DLD1 (cell line): ENCODE data around the gene PSMA5.
"Not testable (repeated sequence)": the region's sequence is repeated elsewhere in the genome, so short reads cannot be mapped to it uniquely, and the experiment has no call there.

Experiments used
- in situ Hi-C: cut with HindIII; loops from 2 replicates; pipeline ENCODE4 v1.10.0; 2017; ENCODE audit warnings: low sequenced_read_pairs

PSMA5 gene

GRCh38 chr1:109426281-109427170, at the start of gene PSMA5:
PSMA5 (minus strand) TSS chr1:109426448; CDS start chr1:109426330, 118 bp downstream.
- in situ Hi-C loops, result no loop called here

GRCh38 chr1:109475261-109475660, 49.0 kb upstream of the PSMA5 start:
- in situ Hi-C loops, result no loop called here

- in situ Hi-C loops, result no loop called here
Observed at GRCh38 chr1:109474697-109475096, 48.4 kb upstream of the PSMA5 start.

GRCh38 chr1:109473284-109474057, 47.2 kb upstream of the PSMA5 start:
- in situ Hi-C loops, result not testable (repeated sequence)

- in situ Hi-C loops, result no loop called here
Observed at GRCh38 chr1:109472779-109473178, 46.5 kb upstream of the PSMA5 start.

- in situ Hi-C loops, result no loop called here
Observed at GRCh38 chr1:109470245-109470644, 44.0 kb upstream of the PSMA5 start.

- in situ Hi-C loops, result no loop called here
Observed at GRCh38 chr1:109468903-109469302, 42.7 kb upstream of the PSMA5 start.

- in situ Hi-C loops, result no loop called here
Observed at GRCh38 chr1:109468061-109468460, 41.8 kb upstream of the PSMA5 start.

GRCh38 chr1:109467301-109467777, 41.1 kb upstream of the PSMA5 start:
- in situ Hi-C loops, result no loop called here

GRCh38 chr1:109466452-109467300, 40.4 kb upstream of the PSMA5 start, which contains the start of gene SYPL2:
SYPL2 (plus strand) TSS chr1:109466546; CDS start chr1:109466844, 298 bp downstream.
- in situ Hi-C loops, result no loop called here

GRCh38 chr1:109466125-109466451, 39.8 kb upstream of the PSMA5 start:
- in situ Hi-C loops, result no loop called here

- in situ Hi-C loops, result no loop called here
Observed at GRCh38 chr1:109457819-109458218, 31.6 kb upstream of the PSMA5 start.

GRCh38 chr1:109454497-109455133, 28.4 kb upstream of the PSMA5 start:
- in situ Hi-C loops, result no loop called here

- in situ Hi-C loops, result no loop called here
Observed at GRCh38 chr1:109447524-109447923, 21.3 kb upstream of the PSMA5 start.

GRCh38 chr1:109445949-109446695, 19.9 kb upstream of the PSMA5 start:
- in situ Hi-C loops, result not testable (repeated sequence)

- in situ Hi-C loops, result no loop called here
Observed at GRCh38 chr1:109444346-109444745, 18.1 kb upstream of the PSMA5 start.

- in situ Hi-C loops, result no loop called here
Observed at GRCh38 chr1:109443476-109443875, 17.2 kb upstream of the PSMA5 start.

GRCh38 chr1:109441069-109441468, 14.8 kb upstream of the PSMA5 start:
- in situ Hi-C loops, result no loop called here

GRCh38 chr1:109438798-109439297, 12.6 kb upstream of the PSMA5 start:
- in situ Hi-C loops, result no loop called here
